ENCODE measurements around the gene ANKS1A.

Gene ANKS1A

GRCh38 chr6:35042031-35042815 is 153.2 kb downstream of the ANKS1A start:
- DNase-seq (ENCODE audit: low spot score) = no peak

GRCh38 chr6:35043381-35044130 is 154.5 kb downstream of the ANKS1A start:
- no peak for DNase-seq (ENCODE audit: low spot score)

GRCh38 chr6:35044145-35044745 is 155.2 kb downstream of the ANKS1A start:
- DNase-seq (ENCODE audit: low spot score) = no peak

- no peak for DNase-seq (ENCODE audit: low spot score)
These were observed 155.8 kb downstream of the ANKS1A start for GRCh38 chr6:35044761-35045421.

GRCh38 chr6:35046103-35046502 is 157.0 kb downstream of the ANKS1A start:
- DNase-seq (ENCODE audit: low spot score) = no peak

- no peak for DNase-seq (ENCODE audit: low spot score)
These were observed 157.8 kb downstream of the ANKS1A start for GRCh38 chr6:35046862-35047261.

- no peak for DNase-seq (ENCODE audit: low spot score)
These were observed 158.4 kb downstream of the ANKS1A start for GRCh38 chr6:35047265-35048011.

GRCh38 chr6:35048031-35048613 is 159.1 kb downstream of the ANKS1A start:
- DNase-seq (ENCODE audit: low spot score) = no peak

GRCh38 chr6:35048631-35049083 is 159.6 kb downstream of the ANKS1A start:
- no peak for DNase-seq (ENCODE audit: low spot score)

GRCh38 chr6:35049156-35049735 is 160.2 kb downstream of the ANKS1A start:
- DNase-seq (ENCODE audit: low spot score) = no peak

- DNase-seq (ENCODE audit: low spot score) = no peak
These were observed 161.1 kb downstream of the ANKS1A start for GRCh38 chr6:35049900-35050756.

- DNase-seq (ENCODE audit: low spot score) = no peak
These were observed 161.8 kb downstream of the ANKS1A start for GRCh38 chr6:35050757-35051330.

GRCh38 chr6:35051396-35051795 is 162.3 kb downstream of the ANKS1A start:
- DNase-seq (ENCODE audit: low spot score) = no peak

- no peak for DNase-seq (ENCODE audit: low spot score)
These were observed 163.0 kb downstream of the ANKS1A start for GRCh38 chr6:35051997-35052583.

GRCh38 chr6:35052694-35053565 is 163.9 kb downstream of the ANKS1A start:
- DNase-seq (ENCODE audit: low spot score) = no peak

- DNase-seq (ENCODE audit: low spot score) = no peak
These were observed 164.6 kb downstream of the ANKS1A start for GRCh38 chr6:35053701-35054100.

- no peak for DNase-seq (ENCODE audit: low spot score)
These were observed 165.2 kb downstream of the ANKS1A start for GRCh38 chr6:35054106-35054742.

GRCh38 chr6:35054743-35055130 is 165.7 kb downstream of the ANKS1A start:
- no peak for DNase-seq (ENCODE audit: low spot score)
